Measurements from ENCODE around the gene LIFR.

LIFR gene

GRCh38 chr5:38535248-38535750, 21.1 kb downstream of the LIFR start:
- in situ Hi-C loops (cut with HindIII; ENCODE audit: low sequenced_read_pairs), result no loop called here
- no peak overlapping the region for H3K4me3 ChIP-seq (ENCODE audit: low read depth, low read length)
- TF ChIP-seq, protein P1, sequence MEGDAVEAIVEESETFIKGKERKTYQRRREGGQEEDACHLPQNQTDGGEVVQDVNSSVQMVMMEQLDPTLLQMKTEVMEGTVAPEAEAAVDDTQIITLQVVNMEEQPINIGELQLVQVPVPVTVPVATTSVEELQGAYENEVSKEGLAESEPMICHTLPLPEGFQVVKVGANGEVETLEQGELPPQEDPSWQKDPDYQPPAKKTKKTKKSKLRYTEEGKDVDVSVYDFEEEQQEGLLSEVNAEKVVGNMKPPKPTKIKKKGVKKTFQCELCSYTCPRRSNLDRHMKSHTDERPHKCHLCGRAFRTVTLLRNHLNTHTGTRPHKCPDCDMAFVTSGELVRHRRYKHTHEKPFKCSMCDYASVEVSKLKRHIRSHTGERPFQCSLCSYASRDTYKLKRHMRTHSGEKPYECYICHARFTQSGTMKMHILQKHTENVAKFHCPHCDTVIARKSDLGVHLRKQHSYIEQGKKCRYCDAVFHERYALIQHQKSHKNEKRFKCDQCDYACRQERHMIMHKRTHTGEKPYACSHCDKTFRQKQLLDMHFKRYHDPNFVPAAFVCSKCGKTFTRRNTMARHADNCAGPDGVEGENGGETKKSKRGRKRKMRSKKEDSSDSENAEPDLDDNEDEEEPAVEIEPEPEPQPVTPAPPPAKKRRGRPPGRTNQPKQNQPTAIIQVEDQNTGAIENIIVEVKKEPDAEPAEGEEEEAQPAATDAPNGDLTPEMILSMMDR (IDR thresholded peaks at IDR 0.05; ENCODE audit: low read depth, low read length), result no peak
- DNase-seq (ENCODE audit: low read depth, low spot score), result no peak

- in situ Hi-C loops (cut with HindIII; ENCODE audit: low sequenced_read_pairs), result no loop called here
- H3K4me3 ChIP-seq (ENCODE audit: low read depth, low read length), result no peak overlapping the region
- TF ChIP-seq, protein P1 (IDR thresholded peaks at IDR 0.05; ENCODE audit: low read depth, low read length), result no peak
- DNase-seq (ENCODE audit: low read depth, low spot score), result no peak
Observed at GRCh38 chr5:38534156-38534453, 22.3 kb downstream of the LIFR start.

DNA sequence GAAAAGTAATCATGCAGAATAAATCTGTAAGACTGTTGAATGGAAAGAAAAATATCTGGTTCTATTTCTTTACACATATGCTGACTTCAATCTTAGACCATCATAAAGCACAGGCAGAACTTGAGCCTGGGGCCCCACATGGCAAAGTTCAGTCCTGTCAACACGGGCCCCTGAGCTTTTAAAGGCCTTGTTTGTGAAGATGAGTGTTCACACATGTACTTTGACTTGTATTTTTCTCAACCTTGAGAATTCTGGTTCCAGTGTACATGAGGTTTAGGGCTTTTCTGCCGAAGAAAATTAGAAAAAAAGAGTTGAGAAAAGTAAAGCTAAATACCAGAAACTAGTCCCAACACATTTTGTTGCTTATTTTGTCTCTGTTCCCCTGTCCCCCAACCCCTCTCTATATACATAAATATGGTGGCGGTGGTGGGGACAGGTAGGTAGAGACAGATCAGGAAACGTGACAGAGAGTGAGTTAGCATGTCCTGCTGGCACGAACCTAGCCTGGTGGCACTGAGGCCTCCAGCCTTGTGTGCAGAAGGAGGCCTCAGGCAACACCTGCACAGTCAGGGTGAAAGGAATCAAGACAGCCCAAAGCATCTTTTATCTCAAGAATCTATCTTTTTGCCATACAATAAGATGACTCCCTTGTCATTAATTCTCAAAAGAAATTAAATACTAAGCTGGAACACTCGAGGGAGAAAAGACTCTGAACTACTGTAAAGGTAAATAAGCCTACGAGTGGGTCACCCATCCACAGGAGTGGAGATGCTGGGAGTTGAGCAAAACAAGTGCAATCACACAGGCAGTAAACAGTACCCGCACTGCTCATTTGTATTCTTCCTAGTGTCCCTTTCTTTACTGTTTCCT, 22.9 kb downstream of the LIFR start:
- no peak for DNase-seq (ENCODE audit: low read depth, low spot score)
- in situ Hi-C loops (cut with HindIII; ENCODE audit: low sequenced_read_pairs), result no loop called here
- no peak overlapping the region for H3K4me3 ChIP-seq (ENCODE audit: low read depth, low read length)
- TF ChIP-seq, protein P1 (IDR thresholded peaks at IDR 0.05; ENCODE audit: low read depth, low read length), result no peak

DNA sequence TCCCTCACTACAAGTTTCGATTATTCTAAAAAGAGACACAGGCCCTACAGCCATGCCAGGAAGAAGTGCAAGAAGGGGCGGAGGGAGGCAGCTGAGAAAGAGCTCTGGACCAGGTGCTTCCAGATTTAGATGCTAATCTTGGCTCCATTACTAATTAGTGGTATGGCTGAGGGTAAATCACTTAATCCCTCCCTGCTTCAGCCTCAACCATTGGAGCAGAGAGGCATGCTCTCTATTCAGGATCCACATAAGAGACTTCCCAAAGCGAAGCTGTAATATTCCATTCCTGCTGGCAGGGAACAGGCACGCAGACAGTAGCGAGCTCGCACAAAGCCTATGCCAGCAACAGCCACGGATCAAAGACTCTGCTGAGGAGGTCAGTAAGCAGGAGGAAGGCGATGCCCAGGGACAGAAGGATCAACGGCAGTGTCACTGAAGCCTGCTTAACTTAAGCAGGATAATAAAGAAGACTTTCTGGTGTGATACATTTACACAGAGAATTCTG, 24.2 kb downstream of the LIFR start:
- in situ Hi-C loops (cut with HindIII; ENCODE audit: low sequenced_read_pairs), result no loop called here
- TF ChIP-seq, protein P1 (IDR thresholded peaks at IDR 0.05; ENCODE audit: low read depth, low read length), result no peak
- no peak overlapping the region for H3K4me3 ChIP-seq (ENCODE audit: low read depth, low read length)
- no peak for DNase-seq (ENCODE audit: low read depth, low spot score)

DNA sequence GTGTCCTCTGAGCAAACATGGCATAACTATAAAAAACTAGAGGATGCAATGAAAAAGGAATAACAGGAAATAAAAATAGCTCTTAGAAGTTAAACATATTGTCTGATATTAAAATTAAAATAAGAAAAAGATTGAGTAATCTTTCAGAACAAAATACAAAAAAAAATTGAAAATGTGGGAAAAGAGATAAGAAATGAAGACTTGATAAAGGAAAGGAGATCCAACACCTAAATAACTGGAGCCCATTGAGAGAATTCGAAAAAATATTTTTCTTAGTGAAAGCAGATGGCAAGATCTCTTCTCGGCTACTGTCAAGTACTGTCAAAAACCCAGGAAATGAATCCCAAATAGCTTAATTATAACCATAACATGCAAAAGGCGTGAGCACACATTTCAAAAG, 24.9 kb downstream of the LIFR start:
- in situ Hi-C loops (cut with HindIII; ENCODE audit: low sequenced_read_pairs), result no loop called here
- no peak overlapping the region for H3K4me3 ChIP-seq (ENCODE audit: low read depth, low read length)
- TF ChIP-seq, protein P1 (IDR thresholded peaks at IDR 0.05; ENCODE audit: low read depth, low read length), result no peak
- DNase-seq (ENCODE audit: low read depth, low spot score), result no peak

- no peak for DNase-seq (ENCODE audit: low read depth, low spot score)
- in situ Hi-C loops (cut with HindIII; ENCODE audit: low sequenced_read_pairs), result no loop called here
- no peak overlapping the region for H3K4me3 ChIP-seq (ENCODE audit: low read depth, low read length)
- TF ChIP-seq, protein P1 (IDR thresholded peaks at IDR 0.05; ENCODE audit: low read depth, low read length), result no peak
Observed at GRCh38 chr5:38529955-38530646, 26.3 kb downstream of the LIFR start.

Measured in astrocyte of the spinal cord (primary cell).